ENCODE data around the gene TAF10. TPM values are rescaled to one million over a fixed set of nuclear protein-coding genes. Genes with fewer than 3 reads are reported as not detected.

The TAF10 gene
- total RNA-seq, 1 experiment from 2014 or later = 187 TPM

DNA sequence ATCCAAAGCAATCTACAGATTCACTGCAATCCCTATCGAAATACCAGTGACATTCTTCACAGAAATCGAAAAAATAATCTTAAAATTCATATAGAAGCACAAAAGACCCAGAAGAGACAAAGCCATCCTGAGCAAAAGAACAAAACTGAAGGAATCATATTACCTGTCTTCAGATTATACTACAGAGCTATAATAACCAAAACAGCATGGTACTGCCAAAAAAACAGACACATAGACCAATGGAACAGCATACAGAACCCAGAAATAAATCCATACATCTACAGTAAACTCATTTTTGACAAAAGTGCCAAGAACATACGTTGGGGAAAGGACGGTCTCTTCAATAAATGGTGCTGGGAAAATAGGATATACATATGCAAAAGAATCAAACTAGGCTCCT is 27.5 kb downstream of the TAF10 start:
- intact Hi-C loops (cut with micrococcal nuclease; ENCODE audit: unreplicated experiment) = no loop called here
- H3K9me3 Mint-ChIP-seq (ENCODE audit: low read depth, unreplicated experiment) = peaks cover 8% of the 10 kb centered on the region
- no TSS peak for BruUV-seq (replicated peaks)
- TF ChIP-seq, protein P1, sequence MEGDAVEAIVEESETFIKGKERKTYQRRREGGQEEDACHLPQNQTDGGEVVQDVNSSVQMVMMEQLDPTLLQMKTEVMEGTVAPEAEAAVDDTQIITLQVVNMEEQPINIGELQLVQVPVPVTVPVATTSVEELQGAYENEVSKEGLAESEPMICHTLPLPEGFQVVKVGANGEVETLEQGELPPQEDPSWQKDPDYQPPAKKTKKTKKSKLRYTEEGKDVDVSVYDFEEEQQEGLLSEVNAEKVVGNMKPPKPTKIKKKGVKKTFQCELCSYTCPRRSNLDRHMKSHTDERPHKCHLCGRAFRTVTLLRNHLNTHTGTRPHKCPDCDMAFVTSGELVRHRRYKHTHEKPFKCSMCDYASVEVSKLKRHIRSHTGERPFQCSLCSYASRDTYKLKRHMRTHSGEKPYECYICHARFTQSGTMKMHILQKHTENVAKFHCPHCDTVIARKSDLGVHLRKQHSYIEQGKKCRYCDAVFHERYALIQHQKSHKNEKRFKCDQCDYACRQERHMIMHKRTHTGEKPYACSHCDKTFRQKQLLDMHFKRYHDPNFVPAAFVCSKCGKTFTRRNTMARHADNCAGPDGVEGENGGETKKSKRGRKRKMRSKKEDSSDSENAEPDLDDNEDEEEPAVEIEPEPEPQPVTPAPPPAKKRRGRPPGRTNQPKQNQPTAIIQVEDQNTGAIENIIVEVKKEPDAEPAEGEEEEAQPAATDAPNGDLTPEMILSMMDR (IDR thresholded peaks at IDR 0.05; ENCODE audit: unreplicated experiment) = no peak
- CTCF ChIA-PET = no interaction called here
- H3K4me1 Mint-ChIP-seq (ENCODE audit: low read depth, unreplicated experiment) = no peaks in the 10 kb centered on the region
- no peak for DNase-seq
- H3K36me3 Mint-ChIP-seq (ENCODE audit: insufficient read depth, unreplicated experiment) = peaks cover 9% of the 10 kb centered on the region
- H3K4me3 Mint-ChIP-seq (ENCODE audit: low read depth, unreplicated experiment) = no peak overlapping the region
- H3K27ac Mint-ChIP-seq (ENCODE audit: unreplicated experiment) = no peak overlapping the region
- H3K27me3 Mint-ChIP-seq (ENCODE audit: unreplicated experiment) = no peaks in the 10 kb centered on the region

DNA sequence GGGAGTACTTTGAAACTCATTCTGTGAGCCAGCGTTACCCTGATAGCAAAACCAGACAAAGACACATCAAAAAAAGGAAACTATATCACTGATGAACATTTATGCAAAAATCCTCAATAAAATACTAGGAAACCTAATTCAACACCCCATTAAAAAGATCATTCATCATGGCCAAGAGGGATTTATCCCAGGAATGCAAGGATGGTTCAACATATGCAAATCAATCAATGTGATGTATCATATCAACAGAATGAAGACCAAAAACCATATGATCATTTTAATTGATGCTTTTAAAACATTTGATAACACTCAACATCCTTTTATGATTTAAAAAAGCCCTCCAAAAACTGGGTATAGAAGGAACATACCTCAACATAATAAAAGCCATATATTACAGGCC is 28.4 kb downstream of the TAF10 start:
- no peak overlapping the region for H3K4me3 Mint-ChIP-seq (ENCODE audit: low read depth, unreplicated experiment)
- no TSS peak for BruUV-seq (replicated peaks)
- H3K9me3 Mint-ChIP-seq (ENCODE audit: low read depth, unreplicated experiment) = peaks cover 8% of the 10 kb centered on the region
- TF ChIP-seq, protein P1 (IDR thresholded peaks at IDR 0.05; ENCODE audit: unreplicated experiment) = no peak
- H3K27me3 Mint-ChIP-seq (ENCODE audit: unreplicated experiment) = no peaks in the 10 kb centered on the region
- no peak for DNase-seq
- H3K27ac Mint-ChIP-seq (ENCODE audit: unreplicated experiment) = no peak overlapping the region
- CTCF ChIA-PET = no interaction called here
- intact Hi-C loops (cut with micrococcal nuclease; ENCODE audit: unreplicated experiment) = no loop called here
- H3K36me3 Mint-ChIP-seq (ENCODE audit: insufficient read depth, unreplicated experiment) = peaks cover 9% of the 10 kb centered on the region
- H3K4me1 Mint-ChIP-seq (ENCODE audit: low read depth, unreplicated experiment) = no peaks in the 10 kb centered on the region

DNA sequence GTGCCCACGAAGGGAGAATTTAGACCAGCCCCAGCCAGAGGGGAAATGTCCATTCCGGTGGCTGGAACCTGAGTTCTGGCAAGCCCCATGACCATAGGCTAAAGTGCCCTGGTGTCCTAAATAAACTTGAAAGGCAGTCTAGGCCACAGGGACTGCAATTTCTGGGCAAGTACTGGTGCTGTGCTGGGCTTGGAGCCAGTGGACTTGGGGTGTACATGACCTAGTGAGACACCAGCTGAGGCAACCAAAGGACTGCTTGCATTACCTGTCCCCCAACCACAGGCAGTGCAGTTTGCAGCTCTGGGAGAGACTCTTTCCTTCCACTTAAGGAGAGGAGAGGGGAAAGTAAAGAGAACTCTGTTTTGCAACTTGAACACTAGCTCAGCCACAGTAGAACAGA is 32.3 kb downstream of the TAF10 start:
- CTCF ChIA-PET = no interaction called here
- no TSS peak for BruUV-seq (replicated peaks)
- Mint-ChIP-seq H3K27ac (ENCODE audit: unreplicated experiment) (no peak overlapping the region), H3K9me3 (ENCODE audit: low read depth, unreplicated experiment) (peaks cover 8% of the 10 kb centered on the region), H3K4me3 (ENCODE audit: low read depth, unreplicated experiment) (no peak overlapping the region), H3K4me1 (ENCODE audit: low read depth, unreplicated experiment) (no peaks in the 10 kb centered on the region), H3K27me3 (ENCODE audit: unreplicated experiment) (no peaks in the 10 kb centered on the region), H3K36me3 (ENCODE audit: insufficient read depth, unreplicated experiment) (peaks cover 9% of the 10 kb centered on the region)
- TF ChIP-seq, protein P1 (IDR thresholded peaks at IDR 0.05; ENCODE audit: unreplicated experiment) = no peak
- DNase-seq = no peak
- intact Hi-C loops (cut with micrococcal nuclease; ENCODE audit: unreplicated experiment) = no loop called here

DNA sequence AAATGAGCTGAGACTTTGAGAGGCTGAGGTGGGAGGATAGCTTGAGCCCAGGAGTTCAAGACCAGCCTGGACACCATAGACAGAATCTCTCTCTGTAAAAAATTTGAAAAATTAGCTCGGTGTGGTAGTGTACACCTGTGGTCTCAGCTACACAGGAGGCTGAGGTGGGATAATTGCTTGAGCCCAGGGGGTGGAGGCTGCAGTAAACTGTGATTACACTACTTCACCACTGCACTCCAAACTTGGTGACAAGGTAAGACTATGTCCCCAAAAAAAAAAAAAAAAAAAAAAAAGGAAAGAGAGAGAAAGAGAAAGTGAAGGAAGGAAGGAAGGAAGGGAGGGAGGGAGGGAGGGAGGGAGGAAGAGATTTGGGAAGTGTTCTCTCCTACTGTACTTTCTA is 33.9 kb downstream of the TAF10 start:
- Mint-ChIP-seq H3K27me3 (ENCODE audit: unreplicated experiment) (no peaks in the 10 kb centered on the region), H3K4me3 (ENCODE audit: low read depth, unreplicated experiment) (no peak overlapping the region), H3K36me3 (ENCODE audit: insufficient read depth, unreplicated experiment) (peaks cover 9% of the 10 kb centered on the region), H3K9me3 (ENCODE audit: low read depth, unreplicated experiment) (peaks cover 4% of the 10 kb centered on the region), H3K4me1 (ENCODE audit: low read depth, unreplicated experiment) (no peaks in the 10 kb centered on the region), H3K27ac (ENCODE audit: unreplicated experiment) (no peak overlapping the region)
- intact Hi-C loops (cut with micrococcal nuclease; ENCODE audit: unreplicated experiment) = no loop called here
- DNase-seq = no peak
- BruUV-seq (replicated peaks) = no TSS peak
- TF ChIP-seq, protein P1 (IDR thresholded peaks at IDR 0.05; ENCODE audit: unreplicated experiment) = no peak
- CTCF ChIA-PET = no interaction called here

Measured in Calu3 (cell line).